Thoracic aorta (tissue), 2 donors: ENCODE results near the gene ZFYVE16. TPM values are rescaled to one million over a fixed set of nuclear protein-coding genes. Genes with fewer than 3 reads are reported as not detected.

Experiments
- ATAC-seq: fragments of 150-250 bp; one replicate; pipeline ENCODE4 v1.8.0; 2017; ENCODE audit warnings: low read depth; ENCODE audit not compliant: insufficient number of reproducible peaks, low FRiP score
- DNase-seq: peaks from one replicate; pipeline ENCODE4 v3.0.0-alpha.2; 2020; ENCODE audit warnings: low spot score
- H3K27ac ChIP-seq, 2 donors: fragments of 200-600 bp; sonication (generic); 1 replicate in 1 of 2; 2 replicates in 1 of 2; pipeline ENCODE4 v1.5.1; 2016; ENCODE audit warnings: mild to moderate bottlenecking in 2 of 2, moderate library complexity in 2 of 2
- H3K27me3 ChIP-seq: fragments of 200-600 bp; sonication (generic); replicated peaks from 2 replicates; pipeline ENCODE4 v1.6.0; 2016; ENCODE audit warnings: mild to moderate bottlenecking; ENCODE audit not compliant: insufficient read depth
- H3K36me3 ChIP-seq: fragments of 200-600 bp; sonication (generic); one replicate; pipeline ENCODE4 v1.5.1; 2016
- H3K4me1 ChIP-seq, 2 donors: fragments of 200-600 bp; sonication (generic); 1 replicate in 1 of 2; 2 replicates in 1 of 2; pipeline versions ENCODE4 v1.5.1 to v1.6.0; 2016; ENCODE audit warnings: low read depth in 2 of 2, mild to moderate bottlenecking in 1 of 2; ENCODE audit not compliant: control insufficient read depth in 1 of 2
- H3K4me3 ChIP-seq: fragments of 200-600 bp; sonication (generic); 2 replicates; pipeline ENCODE4 v1.5.1; 2016; ENCODE audit warnings: mild to moderate bottlenecking
- H3K9me3 ChIP-seq: fragments of 200-600 bp; sonication (generic); 2 replicates; pipeline ENCODE4 v1.5.1; 2016
- total RNA-seq, 2 donors: library from RNA; depleted of rRNA; stranded (reverse); fragments of >200 nt; gene quantifications; one replicate each; pipeline versions ENCODE4 v1.1.0 to v1.2.3, GENCODE V29; 2016
- TF ChIP-seq, protein P1 (sequence below): fragments of 200-600 bp; sonication (generic); IDR thresholded peaks from one replicate; pipeline ENCODE4 v1.5.1; 2019; ENCODE audit warnings: antibody characterized with exemption

Gene ZFYVE16
- total RNA-seq, 2 donors from 2014 or later = 29.0 to 36.8 TPM

DNA sequence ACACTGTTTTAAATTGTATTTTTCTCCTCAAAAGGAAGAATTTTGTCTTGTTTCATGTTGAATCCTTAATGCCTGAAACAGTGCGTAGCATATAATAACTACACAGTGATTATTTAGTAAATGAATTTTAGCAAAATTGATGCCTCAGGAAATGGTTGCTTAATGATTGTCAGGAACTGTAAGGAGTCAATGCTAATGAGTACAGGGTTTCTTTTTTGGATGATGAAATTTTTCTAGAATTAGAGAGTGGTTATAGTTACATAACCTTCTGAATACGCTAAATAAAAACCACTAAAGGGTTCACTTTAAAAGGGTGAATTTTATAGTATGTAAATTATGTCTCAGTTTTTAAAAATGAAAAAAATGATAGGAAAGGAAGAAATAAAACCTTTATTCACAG, 94.9 kb downstream of the ZFYVE16 start:
- Histone ChIP-seq H3K4me3 (no peak overlapping the region), H3K9me3 (no peaks in the 10 kb centered on the region), H3K4me1 (no peaks in the 10 kb centered on the region), H3K27ac (no peak overlapping the region), H3K27me3 (no peaks in the 10 kb centered on the region), H3K36me3 (no peaks in the 10 kb centered on the region)
- TF ChIP-seq, protein P1, sequence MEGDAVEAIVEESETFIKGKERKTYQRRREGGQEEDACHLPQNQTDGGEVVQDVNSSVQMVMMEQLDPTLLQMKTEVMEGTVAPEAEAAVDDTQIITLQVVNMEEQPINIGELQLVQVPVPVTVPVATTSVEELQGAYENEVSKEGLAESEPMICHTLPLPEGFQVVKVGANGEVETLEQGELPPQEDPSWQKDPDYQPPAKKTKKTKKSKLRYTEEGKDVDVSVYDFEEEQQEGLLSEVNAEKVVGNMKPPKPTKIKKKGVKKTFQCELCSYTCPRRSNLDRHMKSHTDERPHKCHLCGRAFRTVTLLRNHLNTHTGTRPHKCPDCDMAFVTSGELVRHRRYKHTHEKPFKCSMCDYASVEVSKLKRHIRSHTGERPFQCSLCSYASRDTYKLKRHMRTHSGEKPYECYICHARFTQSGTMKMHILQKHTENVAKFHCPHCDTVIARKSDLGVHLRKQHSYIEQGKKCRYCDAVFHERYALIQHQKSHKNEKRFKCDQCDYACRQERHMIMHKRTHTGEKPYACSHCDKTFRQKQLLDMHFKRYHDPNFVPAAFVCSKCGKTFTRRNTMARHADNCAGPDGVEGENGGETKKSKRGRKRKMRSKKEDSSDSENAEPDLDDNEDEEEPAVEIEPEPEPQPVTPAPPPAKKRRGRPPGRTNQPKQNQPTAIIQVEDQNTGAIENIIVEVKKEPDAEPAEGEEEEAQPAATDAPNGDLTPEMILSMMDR = no peak
- no peak for ATAC-seq
- no peak for DNase-seq

DNA sequence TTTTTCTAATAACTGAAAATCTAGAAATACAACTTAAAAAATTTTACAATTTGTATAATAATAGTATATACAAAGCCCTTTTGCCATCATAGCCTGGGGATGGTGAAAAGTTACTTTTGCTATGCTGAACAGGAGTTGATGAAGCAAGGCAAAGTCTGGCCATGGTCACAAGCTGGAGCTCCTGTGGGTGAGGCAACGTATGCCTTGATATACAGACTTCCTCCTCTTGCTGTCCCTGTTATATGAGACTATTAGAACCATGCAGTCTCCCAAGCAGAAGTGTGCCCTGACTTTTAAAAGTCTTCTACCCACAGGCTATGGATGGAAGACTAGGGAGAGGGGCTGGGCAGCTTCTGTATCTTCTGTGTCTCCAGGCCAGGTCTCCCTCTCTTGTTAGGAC, 95.8 kb downstream of the ZFYVE16 start:
- H3K36me3 ChIP-seq = no peaks in the 10 kb centered on the region
- H3K4me1 ChIP-seq = no peaks in the 10 kb centered on the region
- no peaks in the 10 kb centered on the region for H3K9me3 ChIP-seq
- TF ChIP-seq, protein P1 = no peak
- ATAC-seq (no peak), DNase-seq (no peak)
- no peaks in the 10 kb centered on the region for H3K27me3 ChIP-seq
- no peak overlapping the region for H3K4me3 ChIP-seq
- H3K27ac ChIP-seq = no peak overlapping the region

DNA sequence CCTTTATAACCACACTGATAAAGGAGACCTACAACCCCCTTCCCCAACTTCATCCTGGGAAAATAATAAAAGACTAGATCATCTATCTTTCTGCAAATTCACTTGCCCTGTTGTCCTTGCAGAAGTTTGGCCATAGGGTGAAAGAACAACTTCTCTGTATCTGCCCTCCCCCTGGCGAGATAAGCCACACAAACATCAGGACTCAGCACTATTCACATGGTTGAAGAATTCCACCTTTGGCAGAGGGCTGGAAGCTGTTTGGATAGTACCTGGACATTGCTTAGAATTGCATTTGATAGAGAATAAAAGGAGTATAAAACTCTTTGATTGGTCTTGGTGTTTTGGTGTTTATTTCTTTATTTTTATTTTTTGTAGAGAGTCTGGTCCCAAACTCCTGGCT, 97.0 kb downstream of the ZFYVE16 start:
- H3K4me3 ChIP-seq = no peak overlapping the region
- H3K36me3 ChIP-seq = no peaks in the 10 kb centered on the region
- H3K27ac ChIP-seq = no peak overlapping the region
- no peaks in the 10 kb centered on the region for H3K27me3 ChIP-seq
- H3K4me1 ChIP-seq = no peaks in the 10 kb centered on the region
- TF ChIP-seq, protein P1 = no peak
- no peaks in the 10 kb centered on the region for H3K9me3 ChIP-seq
- DNase-seq = no peak
- ATAC-seq = no peak

DNA sequence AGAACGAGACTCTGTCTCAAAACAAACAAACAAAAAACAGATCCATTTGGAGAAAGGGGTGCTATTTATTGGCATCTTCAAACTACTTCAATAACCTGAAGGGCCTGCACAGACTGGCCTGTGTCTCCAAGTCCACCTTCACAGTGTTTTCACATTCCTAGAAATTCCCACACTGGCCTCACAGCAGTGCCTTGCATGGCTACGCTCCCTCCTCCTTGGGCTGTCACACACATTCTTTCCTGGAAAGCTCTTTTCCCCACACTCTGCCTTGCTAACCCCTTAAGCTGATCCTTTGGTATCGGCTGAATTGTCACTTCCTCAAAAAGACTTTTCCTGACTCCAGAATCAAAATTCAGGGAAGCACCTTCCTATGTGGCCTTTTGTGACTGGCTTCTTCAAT, 99.8 kb downstream of the ZFYVE16 start:
- DNase-seq (no peak), ATAC-seq (no peak)
- H3K9me3 ChIP-seq = no peaks in the 10 kb centered on the region
- H3K27ac ChIP-seq = no peak overlapping the region
- no peak overlapping the region for H3K4me3 ChIP-seq
- H3K36me3 ChIP-seq = no peaks in the 10 kb centered on the region
- H3K4me1 ChIP-seq = no peaks in the 10 kb centered on the region
- TF ChIP-seq, protein P1 = no peak
- H3K27me3 ChIP-seq = no peaks in the 10 kb centered on the region

DNA sequence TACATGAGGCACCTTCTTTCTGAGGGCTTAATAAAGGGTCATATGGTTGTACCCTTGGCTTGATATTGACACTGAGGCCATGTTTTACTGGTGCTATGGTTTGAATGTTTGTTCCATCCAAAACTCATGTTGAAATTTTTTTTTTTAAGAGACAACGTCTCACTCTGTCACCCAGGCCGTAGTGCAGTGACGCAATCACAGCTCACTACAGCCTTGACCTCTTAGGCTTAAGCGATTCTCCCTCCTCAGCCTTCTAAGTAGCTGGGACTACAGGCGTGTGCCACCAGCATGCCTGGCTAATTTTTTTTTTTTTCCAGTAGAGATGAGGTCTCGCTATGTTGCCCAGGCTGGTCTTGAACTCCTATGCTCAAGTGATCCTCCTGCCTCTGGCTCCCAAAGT, 101.0 kb downstream of the ZFYVE16 start:
- no peaks in the 10 kb centered on the region for H3K9me3 ChIP-seq
- TF ChIP-seq, protein P1 = no peak
- no peaks in the 10 kb centered on the region for H3K27me3 ChIP-seq
- H3K4me3 ChIP-seq = no peak overlapping the region
- H3K27ac ChIP-seq = no peak overlapping the region
- no peak for ATAC-seq
- no peaks in the 10 kb centered on the region for H3K4me1 ChIP-seq
- H3K36me3 ChIP-seq = no peaks in the 10 kb centered on the region
- no peak for DNase-seq
